Activated T-cell treated with anti-CD3 and anti-CD28 coated beads for 48 hours (primary cell): ENCODE measurements around the gene ACVR1B.

Source experiments
- DNase-seq: peaks from one replicate; pipeline ENCODE4 v3.0.0-alpha.2; 2020; ENCODE audit warnings: low read depth

ACVR1B gene

GRCh38 chr12:52044292-52044983 is 92.9 kb downstream of the ACVR1B start:
- DNase-seq = no peak

GRCh38 chr12:52045794-52046199 is 94.3 kb downstream of the ACVR1B start:
- no peak for DNase-seq
